GM03348 (cell line): ENCODE data around the gene RIT2.
A peak's percentile ranks its signal among the peaks of the same experiment; 100 is the strongest.

Experiments
- DNase-seq: peaks from one replicate; pipeline ENCODE4 v3.0.0; 2012; ENCODE audit warnings: low spot score

Gene RIT2

DNA sequence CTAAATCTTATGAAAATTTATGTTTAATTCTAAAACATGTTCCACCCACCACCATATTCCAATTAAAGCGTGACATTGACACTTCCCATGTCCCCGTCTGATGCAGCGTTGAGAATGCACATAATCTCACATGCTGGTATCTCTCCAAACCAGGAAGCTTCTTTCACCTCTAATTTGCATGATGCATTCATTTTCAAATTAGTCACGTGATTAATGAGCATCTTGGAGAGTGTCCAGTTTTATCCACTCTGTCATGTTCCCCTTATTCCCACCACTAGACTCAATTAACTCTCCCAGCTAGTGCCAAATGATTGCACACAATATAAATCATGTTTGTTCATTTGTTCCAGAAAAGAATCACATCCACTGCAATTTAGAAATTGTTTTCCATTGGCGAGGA lies 105.8 kb downstream of the RIT2 start:
- DNase-seq: no peak

DNA sequence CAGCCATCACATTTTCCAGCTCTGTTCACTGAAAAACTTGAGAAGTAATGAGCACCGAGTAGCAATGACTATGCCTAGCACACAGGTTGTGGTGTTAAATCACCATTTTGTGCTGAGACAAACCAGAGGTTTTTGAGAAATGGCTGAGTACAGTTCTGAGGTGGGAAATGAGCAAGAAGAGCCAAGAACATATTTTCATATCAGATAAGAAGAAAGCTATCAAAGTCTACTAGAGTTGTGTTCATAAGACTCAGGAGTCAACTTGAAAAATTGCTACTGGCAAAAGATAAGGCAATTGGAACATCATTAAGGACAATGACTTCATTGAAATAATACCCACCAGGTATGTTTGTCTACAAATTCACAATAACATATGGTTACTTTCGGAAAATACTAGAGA lies 108.1 kb downstream of the RIT2 start:
- no peak for DNase-seq

- no peak for DNase-seq
These were observed 111.1 kb downstream of the RIT2 start for GRCh38 chr18:43004421-43004820.

GRCh38 chr18:43001821-43002220 lies 113.7 kb downstream of the RIT2 start:
- no peak for DNase-seq

GRCh38 chr18:42996824-42997223 lies 118.7 kb downstream of the RIT2 start:
- DNase-seq: no peak

DNA sequence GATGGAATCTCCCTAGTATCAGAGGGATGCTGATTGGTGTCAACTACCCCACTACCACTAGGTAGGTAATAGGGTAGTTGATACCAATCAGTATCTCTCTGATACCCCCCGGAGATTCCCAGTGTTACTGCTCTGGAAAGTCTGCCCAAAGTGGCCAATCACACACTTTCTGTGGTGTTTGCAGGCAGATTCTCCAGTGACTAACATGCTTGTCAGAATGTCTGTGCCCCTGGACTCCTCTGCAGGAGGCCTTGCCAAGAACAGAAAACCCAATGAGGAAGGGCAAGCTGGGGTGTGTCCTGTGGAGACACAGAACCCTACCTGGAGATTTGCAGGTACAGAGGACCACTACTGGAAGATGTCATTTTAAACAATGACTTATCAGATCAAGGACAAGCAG lies 135.1 kb downstream of the RIT2 start:
- no peak for DNase-seq

- no peak for DNase-seq
These were observed 137.4 kb downstream of the RIT2 start for GRCh38 chr18:42977982-42978637.

- no peak for DNase-seq
These were observed 138.5 kb downstream of the RIT2 start for GRCh38 chr18:42976869-42977590.

GRCh38 chr18:42969366-42969765 lies 146.1 kb downstream of the RIT2 start:
- DNase-seq: no peak

DNA sequence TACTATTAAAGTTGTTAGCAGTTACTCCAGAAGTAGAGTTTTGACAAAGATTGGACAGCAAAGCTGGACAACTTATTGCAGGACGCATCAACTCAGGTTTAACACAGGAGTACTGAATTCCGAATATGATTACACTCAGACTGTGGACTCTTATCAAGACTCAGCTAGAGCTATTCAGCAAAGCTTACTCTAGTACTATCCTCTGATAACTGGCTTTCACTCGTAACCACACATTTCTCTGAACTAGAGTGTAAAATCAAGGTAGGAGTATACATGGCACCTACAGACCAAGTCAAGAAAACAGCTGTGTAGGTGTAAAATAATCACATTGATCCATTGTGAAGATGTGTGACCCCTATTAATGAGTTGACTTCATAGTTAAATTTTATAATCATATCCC lies 154.2 kb downstream of the RIT2 start:
- DNase-seq: no peak

- no peak for DNase-seq
These were observed 156.0 kb downstream of the RIT2 start for GRCh38 chr18:42959528-42959927.

GRCh38 chr18:42958353-42958752 lies 157.1 kb downstream of the RIT2 start:
- no peak for DNase-seq

DNA sequence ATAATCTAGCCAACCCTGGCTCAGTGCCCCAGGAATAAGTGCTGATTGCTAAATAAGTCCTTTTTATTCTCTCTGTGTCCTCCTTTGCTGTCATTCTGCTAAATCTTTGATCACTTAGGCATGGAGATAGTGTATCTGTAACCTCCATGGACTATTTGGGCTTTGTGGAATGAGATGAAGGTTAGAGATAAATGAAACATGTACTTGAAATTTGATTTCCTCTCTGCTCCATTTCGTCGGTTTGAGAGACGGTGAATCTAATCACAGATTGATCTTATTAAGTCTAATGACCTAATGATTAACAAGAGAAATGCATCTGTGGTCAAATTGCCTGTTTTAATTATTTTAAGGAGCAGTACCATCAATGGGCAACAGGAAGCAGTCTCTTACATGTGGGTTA lies 159.2 kb downstream of the RIT2 start:
- DNase-seq: no peak

GRCh38 chr18:42954887-42955286 lies 160.6 kb downstream of the RIT2 start:
- DNase-seq: no peak

GRCh38 chr18:42953306-42953705 lies 162.2 kb downstream of the RIT2 start:
- no peak for DNase-seq

GRCh38 chr18:42950732-42951131 lies 164.8 kb downstream of the RIT2 start:
- DNase-seq: no peak

DNA sequence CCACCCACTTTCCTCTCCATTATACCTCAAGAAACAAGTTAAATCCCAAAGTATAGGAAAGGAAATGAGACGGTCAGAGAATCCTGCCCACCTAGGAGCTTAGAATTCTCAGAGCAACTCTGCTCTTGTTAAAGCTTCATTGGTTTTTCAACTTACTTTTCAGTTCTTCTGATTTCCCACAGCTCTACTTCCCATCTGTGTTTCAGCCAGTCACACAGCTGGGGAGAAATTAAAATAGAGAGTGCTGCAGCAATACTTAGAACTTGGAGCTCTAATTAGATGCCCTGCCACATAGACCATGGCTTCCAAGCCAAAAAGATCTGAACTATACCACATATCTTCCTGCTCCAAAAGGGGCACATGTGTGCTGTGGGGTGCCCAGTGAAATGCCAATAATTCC lies 166.7 kb downstream of the RIT2 start:
- no peak for DNase-seq

- no peak for DNase-seq
These were observed 173.6 kb downstream of the RIT2 start for GRCh38 chr18:42941860-42942259.

- DNase-seq: no peak
These were observed 174.5 kb downstream of the RIT2 start for GRCh38 chr18:42941021-42941420.

- DNase-seq: no peak
These were observed 178.0 kb downstream of the RIT2 start for GRCh38 chr18:42937436-42937835.

DNA sequence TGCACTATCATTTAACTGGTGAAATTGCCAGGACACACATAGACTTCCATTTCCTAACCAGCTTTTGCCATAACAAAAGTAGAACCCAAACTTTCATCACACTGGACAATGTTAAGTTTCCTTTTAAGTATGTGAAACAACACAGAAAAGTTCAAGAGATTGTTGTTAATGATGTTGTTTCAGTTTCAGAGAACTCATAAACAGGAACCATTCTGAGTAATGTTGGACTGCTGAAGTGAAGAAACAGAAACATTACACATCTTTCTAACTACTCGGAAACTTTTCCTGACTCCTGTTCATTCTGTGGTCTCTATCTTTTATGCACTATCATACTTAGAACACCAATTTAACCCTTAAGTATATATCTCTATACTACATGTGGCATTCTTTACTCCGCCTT lies 179.2 kb downstream of the RIT2 start:
- no peak for DNase-seq

DNA sequence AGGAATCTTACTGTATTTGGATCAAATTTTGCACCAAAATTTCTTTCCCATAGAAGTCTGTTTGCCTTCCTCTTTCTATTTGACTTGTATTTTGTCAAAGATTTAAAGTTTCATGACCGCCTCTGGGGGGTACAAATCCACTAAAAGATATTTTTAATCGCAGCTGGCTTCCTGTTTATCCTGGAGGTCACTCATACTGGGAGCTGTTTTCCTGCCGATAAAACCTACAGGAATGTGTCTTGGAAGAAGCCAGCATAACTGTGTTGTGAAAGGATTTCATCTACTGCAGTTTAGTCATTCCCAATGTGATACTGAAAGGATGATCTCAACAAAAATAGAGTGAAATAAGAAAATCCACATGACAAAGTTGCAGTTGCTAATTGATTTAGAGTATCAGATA lies 184.0 kb downstream of the RIT2 start:
- DNase-seq: peak; percentile 10

DNA sequence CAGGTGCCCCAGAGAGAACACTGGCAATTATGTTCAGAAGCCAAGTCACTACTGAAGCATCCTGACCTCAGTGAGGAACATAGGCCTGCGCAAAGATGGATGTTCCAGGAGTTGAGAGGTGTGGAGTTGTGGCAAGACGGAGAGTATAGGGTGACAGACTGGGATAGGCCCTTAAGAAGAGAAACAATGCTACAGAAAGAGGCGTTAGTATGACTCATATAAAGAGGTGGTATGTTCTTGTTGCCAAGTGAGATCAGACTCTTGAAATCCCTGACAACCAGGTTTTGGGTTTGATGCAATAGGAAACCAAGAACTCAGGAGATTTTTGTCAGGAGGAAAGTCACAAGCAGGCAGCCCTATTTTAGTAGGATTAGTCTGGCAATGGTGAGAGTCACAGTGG lies 185.6 kb downstream of the RIT2 start:
- DNase-seq: no peak

DNA sequence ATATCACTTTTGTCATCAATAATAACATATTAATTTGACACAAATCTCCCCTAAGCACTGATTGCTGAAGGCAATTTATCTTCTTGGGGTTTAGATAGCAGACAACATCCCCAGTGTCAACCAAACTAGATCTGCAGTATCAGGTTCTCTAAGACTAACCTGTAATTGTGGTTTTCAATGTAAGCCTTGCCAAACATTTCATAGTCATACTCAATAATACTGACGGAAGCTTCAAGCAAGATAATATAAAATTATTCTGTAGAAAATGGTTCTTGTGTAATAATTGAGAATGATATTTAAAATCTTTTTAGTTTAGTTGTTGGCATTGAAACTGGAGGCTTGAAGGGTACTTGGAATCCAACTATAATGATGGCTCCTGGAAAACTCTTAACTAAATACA lies 186.3 kb downstream of the RIT2 start:
- no peak for DNase-seq
